Fibroblast of skin of right biceps (primary cell): ENCODE data around the gene SLC44A5.

ENCODE experiments used
- DNase-seq: peaks from one replicate; pipeline ENCODE4 v3.0.0-alpha.2; 2013

The SLC44A5 gene

GRCh38 chr1:75170981-75171380 lies 439.9 kb downstream of the SLC44A5 start:
- DNase-seq, result no peak

GRCh38 chr1:75170011-75170410 lies 440.9 kb downstream of the SLC44A5 start:
- no peak for DNase-seq

DNA sequence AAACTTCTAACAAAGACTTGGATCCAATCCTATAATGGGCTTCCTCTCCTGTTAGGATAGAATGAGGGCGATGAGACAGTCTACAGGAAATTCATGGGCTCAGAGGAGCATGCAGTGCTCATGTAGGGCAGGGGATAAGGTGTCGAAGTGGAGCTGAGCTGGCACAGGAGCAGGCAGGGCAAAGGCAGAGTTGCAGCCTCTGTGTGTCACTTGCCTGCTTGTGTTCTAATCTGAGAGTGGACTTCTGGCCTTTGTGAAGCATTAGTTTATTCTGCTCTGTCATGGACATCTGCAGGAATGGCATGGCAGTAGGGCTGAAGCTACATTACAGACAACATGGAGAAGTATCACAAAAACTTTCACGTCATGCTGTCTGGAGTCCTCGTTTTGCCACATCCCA lies 444.1 kb downstream of the SLC44A5 start:
- no peak for DNase-seq

DNA sequence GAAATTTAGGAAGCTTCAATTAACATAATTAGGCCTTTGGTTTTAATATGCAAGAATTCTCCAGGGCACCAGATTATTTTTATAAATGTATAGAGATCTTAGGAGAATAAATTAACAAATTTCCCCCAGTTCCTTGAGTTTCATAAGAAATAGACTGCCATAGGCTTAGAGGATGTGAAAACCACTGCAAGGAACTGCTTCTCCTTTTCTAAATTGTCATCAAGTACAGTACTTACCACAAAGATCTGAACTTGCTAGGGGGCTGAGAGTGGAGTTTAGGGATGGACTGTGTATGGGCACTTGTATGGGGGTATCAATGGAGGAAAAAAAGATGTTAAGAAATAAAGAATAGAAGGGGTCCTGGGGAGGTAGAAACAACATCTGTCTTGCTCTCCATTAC lies 445.6 kb downstream of the SLC44A5 start:
- DNase-seq, result no peak

GRCh38 chr1:75159154-75159553 lies 451.8 kb downstream of the SLC44A5 start:
- no peak for DNase-seq
